ENCODE measurements around the gene CCDC3.

The CCDC3 gene

GRCh38 chr10:12999849-13000248, 1.7 kb downstream of the CCDC3 start:
- no peak for DNase-seq

DNA sequence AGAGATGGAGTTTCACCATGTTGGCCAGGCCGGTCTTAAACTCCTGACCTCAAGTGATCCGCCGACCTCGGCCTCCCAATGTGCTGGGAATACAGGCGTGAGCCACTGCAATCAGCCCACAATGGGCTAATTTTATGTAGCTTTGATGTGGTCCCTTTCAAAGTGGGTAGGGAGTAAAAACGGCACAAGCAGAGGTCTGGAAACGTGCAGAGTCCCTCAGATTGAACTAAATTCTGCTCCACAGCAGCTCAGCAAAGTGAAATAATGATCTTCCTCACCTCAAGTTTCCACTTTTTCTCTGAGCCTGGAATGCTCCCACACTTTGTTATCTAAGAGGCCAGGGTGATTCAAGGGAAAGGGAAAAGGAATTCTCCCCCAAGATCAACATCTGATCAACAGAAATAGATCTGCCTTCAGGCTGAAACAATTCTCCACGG, 6.1 kb downstream of the CCDC3 start:
- DNase-seq: no peak

GRCh38 chr10:12993595-12993994, 7.9 kb downstream of the CCDC3 start:
- DNase-seq: no peak

DNA sequence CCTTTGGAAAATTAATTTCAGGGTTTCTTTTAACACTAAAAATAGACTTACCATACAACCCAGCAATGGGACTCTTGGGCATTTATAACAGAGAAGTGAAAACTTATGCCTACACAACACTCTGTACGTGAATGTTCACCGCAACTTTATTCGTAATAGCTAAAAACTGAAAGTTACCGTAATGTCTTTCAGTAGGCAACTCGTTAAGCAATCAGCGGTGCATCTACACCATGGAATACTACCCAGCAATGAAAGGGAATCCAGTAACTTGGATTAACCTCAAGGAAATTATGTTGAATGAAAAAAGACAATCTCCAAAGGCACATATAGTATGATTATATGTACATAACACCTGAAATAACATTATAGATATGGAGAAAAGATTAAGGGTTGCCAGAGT, 16.2 kb downstream of the CCDC3 start:
- no peak for DNase-seq

DNA sequence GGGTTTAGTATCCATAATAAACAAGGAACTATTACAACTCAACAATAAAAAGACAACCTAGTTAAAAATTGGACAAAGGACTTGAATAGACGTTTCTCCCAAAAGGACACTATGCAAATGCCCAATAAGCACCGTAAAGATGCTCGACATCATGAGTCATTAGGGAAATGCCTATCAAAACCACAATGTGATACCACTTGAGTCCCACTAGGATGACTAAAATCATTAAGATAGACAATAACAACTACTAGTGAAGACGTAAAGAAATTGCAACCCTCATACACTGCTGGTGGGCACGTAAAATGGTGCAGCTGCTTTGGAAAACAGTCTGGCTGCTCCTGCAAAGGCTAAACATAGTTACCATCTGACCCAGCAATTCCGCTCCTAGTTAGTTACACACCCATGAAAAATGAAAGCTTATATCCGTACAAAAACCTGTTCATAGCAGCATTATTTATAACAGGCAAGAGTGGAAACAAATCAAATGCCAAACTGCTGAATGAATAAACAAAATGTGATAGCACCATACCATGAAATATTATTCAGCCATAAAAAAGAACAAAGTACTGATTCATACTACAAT, 17.3 kb downstream of the CCDC3 start:
- no peak for DNase-seq

- DNase-seq: peak; percentile 4
These were observed 17.9 kb downstream of the CCDC3 start for GRCh38 chr10:12983568-12983967.

DNA sequence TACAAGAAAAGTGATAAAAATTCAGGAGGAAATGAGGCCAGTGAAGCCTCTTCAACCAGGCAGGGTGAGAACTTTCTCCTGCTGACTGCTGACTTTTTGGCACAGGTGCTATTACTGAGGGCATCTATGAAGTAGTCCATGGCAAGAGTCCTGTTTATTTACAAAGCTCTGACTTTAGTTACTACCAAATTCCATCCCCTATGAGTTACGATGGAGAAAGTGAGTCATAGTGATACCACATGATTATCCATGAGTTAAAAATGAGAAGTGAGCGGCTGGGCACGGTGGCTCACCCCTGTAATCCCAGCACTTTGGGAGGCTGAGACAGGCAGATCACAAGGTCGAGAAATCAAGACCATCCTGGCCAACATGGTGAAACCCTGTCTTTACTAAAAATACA, 19.9 kb downstream of the CCDC3 start:
- no peak for DNase-seq

GRCh38 chr10:12980713-12981306, 20.7 kb downstream of the CCDC3 start:
- DNase-seq: peak; percentile 37

DNA sequence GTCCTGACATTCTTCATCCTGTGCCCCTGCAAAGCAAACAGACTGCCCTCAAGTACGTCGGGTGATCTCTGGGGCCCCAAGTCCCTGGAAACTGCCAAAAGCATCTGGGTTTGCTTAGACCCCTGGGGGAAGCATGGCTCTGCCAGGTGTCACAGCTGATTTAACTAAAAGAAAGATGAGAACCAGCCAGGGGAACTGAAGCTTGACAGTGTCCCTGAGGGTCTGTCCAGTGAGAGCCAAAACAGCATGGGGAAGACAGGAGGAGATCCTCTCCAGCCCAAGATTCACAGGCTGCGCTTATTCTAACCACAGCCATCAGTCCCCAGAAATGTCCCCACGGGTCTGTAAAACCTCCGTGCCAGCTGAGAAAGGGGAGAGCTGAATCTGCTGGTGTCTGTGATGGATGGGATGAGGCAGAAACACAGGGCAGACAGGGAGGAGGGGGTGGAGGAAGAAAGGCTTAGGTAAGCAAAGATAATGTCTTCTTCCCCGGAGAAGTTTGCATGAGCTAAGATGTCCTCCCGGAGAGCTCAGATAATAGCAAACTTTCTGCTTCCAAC, 21.3 kb downstream of the CCDC3 start:
- peak; percentile 88 for DNase-seq

- DNase-seq: peak; percentile 63
These were observed 22.6 kb downstream of the CCDC3 start for GRCh38 chr10:12978891-12979290.

GRCh38 chr10:12975906-12976305, 25.6 kb downstream of the CCDC3 start:
- DNase-seq: peak; percentile 37

- DNase-seq: peak; percentile 39
These were observed 26.2 kb downstream of the CCDC3 start for GRCh38 chr10:12975266-12975665.

DNA sequence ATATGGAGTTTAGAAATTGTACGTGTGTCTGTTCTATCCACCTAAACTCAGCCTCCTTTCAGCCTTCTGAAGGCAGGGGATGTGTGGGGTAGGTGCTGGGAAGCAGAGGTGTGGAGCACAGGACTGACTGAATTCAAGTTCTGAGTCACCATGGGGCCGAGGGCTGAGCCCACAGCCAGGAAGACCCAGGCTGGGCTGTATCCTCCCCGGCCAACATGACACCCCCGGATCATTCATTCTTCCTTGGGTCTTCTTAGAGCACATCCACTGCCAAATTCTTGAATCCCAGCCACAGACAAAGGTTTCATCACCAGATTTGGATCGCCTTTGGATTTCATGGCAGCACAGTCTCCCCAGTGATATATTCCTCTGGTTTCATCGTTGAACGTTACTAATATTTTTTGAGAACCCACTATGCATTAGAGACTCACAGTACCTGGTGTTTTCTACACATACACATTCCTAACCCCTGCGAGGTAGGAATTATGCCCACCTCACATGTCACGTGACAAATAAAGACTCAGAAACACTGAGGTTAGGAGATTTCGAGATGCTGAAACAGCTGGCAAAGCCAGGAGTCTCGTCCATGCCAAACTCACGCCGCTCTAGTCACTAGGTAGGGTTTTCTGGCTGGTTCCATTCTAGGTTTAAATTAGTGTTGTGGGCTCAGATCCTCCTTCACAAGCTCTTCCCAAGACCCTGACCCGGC, 26.9 kb downstream of the CCDC3 start:
- no peak for DNase-seq

- DNase-seq: no peak
These were observed 27.4 kb downstream of the CCDC3 start for GRCh38 chr10:12974078-12974477.

- peak; percentile 36 for DNase-seq
These were observed 28.3 kb downstream of the CCDC3 start for GRCh38 chr10:12973149-12973718.

GRCh38 chr10:12972146-12972545, 29.4 kb downstream of the CCDC3 start:
- no peak for DNase-seq

DNA sequence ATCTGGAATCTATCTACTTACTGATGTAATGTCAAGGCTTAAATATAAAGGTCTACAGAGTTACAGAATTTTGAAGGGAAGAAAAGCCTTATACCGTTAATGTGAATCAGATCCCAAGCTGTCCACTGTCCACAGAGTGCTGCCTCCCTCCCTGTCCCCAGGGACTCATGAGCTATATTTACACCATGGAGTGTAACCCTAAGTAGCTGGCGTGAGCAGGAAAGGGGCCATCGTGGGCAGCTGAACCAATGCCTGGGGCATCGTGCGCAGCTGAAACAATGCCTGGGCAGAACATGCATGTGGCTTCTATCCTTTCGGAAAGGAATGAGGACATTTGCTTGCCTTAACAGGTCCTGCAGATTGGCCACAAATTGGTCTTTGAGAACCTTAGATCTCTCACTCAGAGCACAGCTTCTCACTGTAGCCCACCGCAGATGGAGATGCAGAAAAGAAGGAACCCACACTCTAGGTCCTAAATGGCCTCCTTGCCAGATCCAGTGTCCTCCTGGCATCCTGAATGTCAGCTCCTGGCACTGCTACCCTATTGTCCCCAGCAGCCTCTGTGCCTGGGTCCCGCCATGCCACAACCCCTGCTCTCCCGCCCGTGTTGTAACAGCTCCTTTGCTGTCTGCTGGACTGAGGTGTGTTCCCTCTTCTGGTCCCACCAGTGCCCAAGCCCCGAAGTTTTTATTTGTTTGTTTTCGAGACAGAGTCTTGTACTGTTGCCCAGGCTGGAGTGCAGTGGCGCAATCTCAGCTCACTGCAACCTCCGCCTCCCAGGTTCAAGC, 30.3 kb downstream of the CCDC3 start:
- DNase-seq: peak; percentile 66

DNA sequence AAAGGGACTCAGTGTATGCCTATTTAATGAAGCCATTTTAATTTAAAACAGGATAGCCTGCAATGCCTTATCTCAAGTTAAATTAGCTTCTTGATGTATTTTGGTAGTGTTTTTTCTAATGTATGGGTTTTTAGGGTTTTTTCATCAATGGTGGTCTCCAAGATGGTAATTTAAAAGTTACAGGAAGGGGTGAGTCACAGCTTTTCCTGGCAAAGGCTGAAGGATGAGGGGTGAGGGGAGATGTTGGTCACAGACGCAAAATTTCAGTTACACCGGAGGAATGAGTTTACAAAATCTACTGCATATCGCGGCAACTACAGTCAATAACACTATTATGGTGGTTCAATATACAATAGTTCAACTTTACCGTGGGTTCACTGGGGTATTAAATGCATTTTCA, 31.6 kb downstream of the CCDC3 start:
- DNase-seq: no peak

DNA sequence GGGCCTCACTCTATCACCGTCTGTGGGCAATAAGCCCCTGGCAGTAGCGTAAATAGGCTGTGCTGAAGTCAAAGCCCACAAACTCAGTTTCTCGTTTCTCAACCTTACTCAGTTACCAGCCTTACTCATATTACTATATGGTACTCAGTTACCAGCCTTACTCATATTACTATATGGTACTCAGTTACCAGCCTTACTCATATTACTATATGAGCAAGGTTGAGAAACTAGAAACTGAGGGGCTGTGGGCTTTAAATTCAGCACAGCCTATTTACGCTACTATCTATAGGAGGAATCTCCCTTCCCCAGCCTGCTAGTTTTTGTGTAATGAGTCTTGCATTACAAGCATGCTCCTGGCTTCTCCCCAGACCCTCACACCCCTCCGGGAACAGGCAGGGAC, 35.4 kb downstream of the CCDC3 start:
- DNase-seq: no peak

- no peak for DNase-seq
These were observed 35.9 kb downstream of the CCDC3 start for GRCh38 chr10:12965571-12965970.

DNA sequence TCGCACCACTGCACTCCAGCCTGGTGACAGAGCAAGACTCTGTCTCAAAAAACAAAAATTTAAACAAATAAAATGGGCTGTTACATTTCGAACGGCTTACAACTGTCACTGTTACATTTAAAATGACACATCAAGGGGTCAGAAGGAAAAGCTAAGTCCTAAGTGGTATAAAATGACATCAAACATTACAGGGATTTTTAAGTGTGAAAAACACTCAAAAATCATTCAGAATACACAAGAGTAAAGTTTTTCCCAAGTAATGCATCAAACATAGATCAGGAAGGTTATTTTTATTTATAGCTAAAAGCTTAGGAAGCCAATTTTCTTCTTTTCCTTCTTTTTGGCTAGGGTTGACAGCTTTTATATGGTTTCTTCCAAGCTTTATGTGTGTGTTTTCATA, 39.0 kb downstream of the CCDC3 start:
- no peak for DNase-seq

DNA sequence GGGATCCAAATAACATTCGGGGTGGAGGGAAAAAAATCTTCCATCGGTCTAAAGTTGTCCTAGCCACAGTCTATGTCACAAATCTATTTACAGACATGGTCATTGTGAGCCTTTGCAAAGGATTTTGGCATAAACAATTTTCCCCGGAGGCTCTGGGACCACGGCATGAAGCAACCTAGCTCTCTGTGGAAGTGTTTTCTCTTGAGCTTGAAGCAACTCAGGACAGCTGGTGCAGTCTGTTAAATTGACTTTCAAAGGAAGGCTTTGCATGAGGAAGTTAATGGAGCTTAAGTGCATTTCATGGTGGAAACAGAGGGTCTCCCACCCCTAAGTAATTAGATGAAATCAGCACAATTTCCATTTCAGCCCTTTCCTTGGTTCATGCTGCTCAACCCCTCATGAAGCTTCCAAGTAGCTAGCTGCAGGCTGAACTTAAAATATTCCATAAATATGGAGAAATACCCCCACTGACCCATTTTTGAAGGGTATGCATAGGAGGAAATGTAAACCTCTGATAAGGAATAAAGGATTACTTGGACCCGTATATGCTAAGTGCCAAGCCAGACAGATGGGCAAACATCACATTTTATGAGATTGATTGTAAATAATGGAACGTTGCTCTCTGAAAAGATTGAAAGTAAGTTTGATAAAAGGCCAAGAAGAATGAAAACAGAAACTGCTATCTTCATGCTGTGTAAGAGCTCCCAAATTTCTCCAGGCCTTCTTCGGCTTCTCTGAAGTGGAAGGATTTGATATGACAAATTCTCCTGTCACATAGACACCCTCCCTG, 39.9 kb downstream of the CCDC3 start:
- peak; percentile 18 for DNase-seq
